H9 (cell line): ENCODE measurements around the gene SIGLEC14. TPM values are rescaled to one million over a fixed set of nuclear protein-coding genes. Genes with fewer than 3 reads are reported as not detected.

Experiments used
- DNase-seq: peaks from one replicate; pipeline ENCODE4 v3.0.0-alpha.2; 2017
- H2AFZ ChIP-seq: one replicate; pipeline ENCODE4 v1.6.1; 2013; ENCODE audit warnings: mild to moderate bottlenecking, low read length, control low read depth, moderate library complexity
- H2AK5ac ChIP-seq: 2 replicates; pipeline ENCODE4 v1.6.1; 2013; ENCODE audit warnings: low read length, control low read depth, mixed read lengths; ENCODE audit not compliant: insufficient read length
- H2BK120ac ChIP-seq: one replicate; pipeline ENCODE4 v1.6.1; 2013; ENCODE audit warnings: low read depth, mild to moderate bottlenecking, low read length, control low read depth, inconsistent platforms; ENCODE audit not compliant: poor library complexity, severe bottlenecking
- H2BK12ac ChIP-seq: 2 replicates; pipeline ENCODE4 v1.6.1; 2013; ENCODE audit warnings: low read length, control low read depth, mixed read lengths, low read depth; ENCODE audit not compliant: insufficient read length
- H2BK15ac ChIP-seq: 2 replicates; pipeline ENCODE4 v1.6.1; 2013; ENCODE audit warnings: low read depth, low read length, control low read depth
- H2BK20ac ChIP-seq: one replicate; pipeline ENCODE4 v1.6.1; 2013; ENCODE audit warnings: low read depth, mild to moderate bottlenecking, low read length, control low read depth, inconsistent platforms; ENCODE audit not compliant: poor library complexity, severe bottlenecking
- H2BK5ac ChIP-seq: 2 replicates; pipeline ENCODE4 v1.6.1; 2013; ENCODE audit warnings: low read length, control low read depth, mixed read lengths; ENCODE audit not compliant: insufficient read length
- H3K14ac ChIP-seq: 2 replicates; pipeline ENCODE4 v1.6.1; 2013; ENCODE audit warnings: low read length, control low read depth; ENCODE audit not compliant: insufficient read depth
- H3K18ac ChIP-seq: 2 replicates; pipeline ENCODE4 v1.6.1; 2013; ENCODE audit warnings: low read depth, mild to moderate bottlenecking, mixed read lengths, low read length, control low read depth; ENCODE audit not compliant: insufficient read length
- H3K23ac ChIP-seq: 2 replicates; pipeline ENCODE4 v1.6.1; 2013; ENCODE audit warnings: low read length, control low read depth, mixed read lengths, low read depth; ENCODE audit not compliant: insufficient read length
- H3K23me2 ChIP-seq: 2 replicates; pipeline ENCODE4 v1.6.1; 2013; ENCODE audit warnings: low read depth, mild to moderate bottlenecking, mixed read lengths, low read length, control low read depth; ENCODE audit not compliant: insufficient read length, poor library complexity, severe bottlenecking
- H3K27ac ChIP-seq: 2 replicates; pipeline ENCODE4 v1.5.1; 2013; ENCODE audit warnings: low read length, control low read depth, mixed read lengths, low read depth; ENCODE audit not compliant: insufficient read length
- H3K27me3 ChIP-seq: 2 replicates; pipeline ENCODE4 v1.6.1; 2013; ENCODE audit warnings: low read length, control low read depth, inconsistent platforms; ENCODE audit not compliant: insufficient read depth
- H3K4ac ChIP-seq: 2 replicates; pipeline ENCODE4 v1.6.1; 2013; ENCODE audit warnings: low read depth, mild to moderate bottlenecking, control low read depth, inconsistent platforms, low read length, moderate library complexity
- H3K4me1 ChIP-seq: 2 replicates; pipeline ENCODE4 v1.6.1; 2013; ENCODE audit warnings: low read length, control low read depth, inconsistent platforms; ENCODE audit not compliant: insufficient read depth
- H3K4me2 ChIP-seq: 2 replicates; pipeline ENCODE4 v1.6.1; 2013; ENCODE audit warnings: low read length, control low read depth, mixed read lengths; ENCODE audit not compliant: insufficient read length, insufficient read depth
- H3K56ac ChIP-seq: 2 replicates; pipeline ENCODE4 v1.6.1; 2013; ENCODE audit warnings: low read depth, mild to moderate bottlenecking, mixed read lengths, low read length, control low read depth; ENCODE audit not compliant: insufficient read length
- H3K79me1 ChIP-seq: 2 replicates; pipeline ENCODE4 v1.6.1; 2013; ENCODE audit warnings: low read depth, mild to moderate bottlenecking, moderate library complexity, low read length, control low read depth, inconsistent platforms; ENCODE audit not compliant: insufficient read depth, poor library complexity, severe bottlenecking
- H3K79me2 ChIP-seq: 2 replicates; pipeline ENCODE4 v1.6.1; 2013; ENCODE audit warnings: low read length, control low read depth, inconsistent platforms; ENCODE audit not compliant: insufficient read depth
- H3K9ac ChIP-seq: 2 replicates; pipeline ENCODE4 v1.6.1; 2013; ENCODE audit warnings: low read length, control low read depth, mixed read lengths; ENCODE audit not compliant: insufficient read length; ENCODE audit errors: extremely low read depth
- H3K9me3 ChIP-seq: one replicate; pipeline ENCODE4 v1.6.1; 2013; ENCODE audit warnings: low read depth, low read length, inconsistent platforms; ENCODE audit not compliant: control insufficient read depth
- H3T11ph ChIP-seq: one replicate; pipeline ENCODE4 v1.6.1; 2013; ENCODE audit warnings: mild to moderate bottlenecking, low read length, control low read depth, inconsistent platforms
- H4K20me1 ChIP-seq: one replicate; pipeline ENCODE4 v1.6.1; 2013; ENCODE audit not compliant: control insufficient read depth, insufficient read length, insufficient read depth
- H4K5ac ChIP-seq: 2 replicates; pipeline ENCODE4 v1.6.1; 2013; ENCODE audit warnings: low read depth, mild to moderate bottlenecking, mixed read lengths, low read length, control low read depth; ENCODE audit not compliant: insufficient read length
- H4K8ac ChIP-seq: replicated peaks from 2 replicates; pipeline ENCODE4 v1.6.1; 2013; ENCODE audit warnings: low read length, control low read depth, mixed read lengths, low read depth; ENCODE audit not compliant: insufficient read length
- H4K91ac ChIP-seq: 2 replicates; pipeline ENCODE4 v1.6.1; 2013; ENCODE audit warnings: low read depth, mild to moderate bottlenecking, moderate library complexity, mixed read lengths, low read length, control low read depth; ENCODE audit not compliant: insufficient read length
- H3K27ac Mint-ChIP-seq, 3 experiments: 2 replicates in 2 of 3; 3 replicates in 1 of 3; pipeline ENCODE4 v1.8.0; 2020 to 2021; ENCODE audit warnings: mixed read lengths in 3 of 3, mild to moderate bottlenecking in 1 of 3, moderate library complexity in 1 of 3
- H3K27me3 Mint-ChIP-seq: 2 replicates; pipeline ENCODE4 v1.8.0; 2021; ENCODE audit warnings: low read depth, mild to moderate bottlenecking, moderate library complexity, mixed read lengths
- H3K36me3 Mint-ChIP-seq, 3 experiments: 2 replicates in 2 of 3; 3 replicates in 1 of 3; pipeline ENCODE4 v1.8.0; 2020 to 2021; ENCODE audit warnings: low read depth in 3 of 3, mixed read lengths in 3 of 3; ENCODE audit not compliant: insufficient read depth in 1 of 3
- H3K4me1 Mint-ChIP-seq, 2 experiments: 2 replicates each; pipeline ENCODE4 v1.8.0; 2020; ENCODE audit warnings: mixed read lengths in 2 of 2
- H3K4me3 Mint-ChIP-seq, 2 experiments: 2 replicates in 1 of 2; 3 replicates in 1 of 2; pipeline ENCODE4 v1.8.0; 2020 to 2021; ENCODE audit warnings: mild to moderate bottlenecking in 2 of 2, mixed read lengths in 2 of 2, moderate library complexity in 1 of 2
- H3K9me3 Mint-ChIP-seq, 2 experiments: 2 replicates in 1 of 2; 3 replicates in 1 of 2; pipeline ENCODE4 v1.8.0; 2020; ENCODE audit warnings: mild to moderate bottlenecking in 2 of 2, mixed read lengths in 2 of 2, moderate library complexity in 1 of 2
- CTCF ChIP-seq: fragments of 200-600 bp; sonication (generic); conservative IDR thresholded peaks from 3 replicates; pipeline ENCODE4 v1.8.0; 2021; ENCODE audit warnings: antibody characterized with exemption, mild to moderate bottlenecking
- WGBS: extraction: QIAGEN DNeasy Blood & Tissue Kit; methylation state at CpG from one replicate; pipeline ENCODE4 v1.1.7; 2013; ENCODE audit warnings: missing lambda C conversion rate, low lambda C conversion rate, mixed read lengths; ENCODE audit not compliant: insufficient read length; ENCODE audit errors: extremely low coverage; 5-methylcytosine and 5-hydroxymethylcytosine counted together
- total RNA-seq: library from RNA; stranded (reverse); gene quantifications from 2 replicates; pipeline ENCODE4 v1.2.1, GENCODE V29; 2021

Gene SIGLEC14
- total RNA-seq, 1 experiment from 2014 or later = not detected

- H2BK20ac ChIP-seq = no peak overlapping the region
- no peak overlapping the region for H3K23ac ChIP-seq
These were observed 21.6 kb upstream of the SIGLEC14 start for GRCh38 chr19:51668216-51668615.

More at GRCh38 chr19:51668216-51668615, 21.6 kb upstream of the SIGLEC14 start:
- H2BK120ac ChIP-seq = no peak overlapping the region
- no peaks in the 10 kb centered on the region for H4K20me1 ChIP-seq
- no peaks in the 10 kb centered on the region for H3K4me1 Mint-ChIP-seq
- no peak overlapping the region for H2BK12ac ChIP-seq
- no peak overlapping the region for H3K4ac ChIP-seq
- no peaks in the 10 kb centered on the region for H3K9me3 ChIP-seq
- H3K18ac ChIP-seq = no peak overlapping the region
- H3K56ac ChIP-seq = no peak overlapping the region
- H3K79me1 ChIP-seq = no peaks in the 10 kb centered on the region
- no peak overlapping the region for H3K27ac ChIP-seq
- no peaks in the 10 kb centered on the region for H3K23me2 ChIP-seq
- no peaks in the 10 kb centered on the region for H3K27me3 ChIP-seq
- H2AFZ ChIP-seq = no peak overlapping the region
- H3T11ph ChIP-seq = no peak overlapping the region
- no peaks in the 10 kb centered on the region for H3K79me2 ChIP-seq
- no peak overlapping the region for H3K4me2 ChIP-seq
- H3K4me1 ChIP-seq = no peaks in the 10 kb centered on the region
- H3K4me3 Mint-ChIP-seq = no peak overlapping the region
- H2AK5ac ChIP-seq = no peak overlapping the region
- no peaks in the 10 kb centered on the region for H3K36me3 Mint-ChIP-seq
- no peak for TF ChIP-seq CTCF
- H3K9ac ChIP-seq = no peak overlapping the region
- no peak overlapping the region for H3K27ac Mint-ChIP-seq
- no peak overlapping the region for H4K8ac ChIP-seq
- peaks cover 26 to 54% of the 10 kb centered on the region in 2 experiments for H3K9me3 Mint-ChIP-seq
- H3K27me3 Mint-ChIP-seq = peaks cover 30% of the 10 kb centered on the region
- H2BK15ac ChIP-seq = no peak overlapping the region
- no peak for DNase-seq
- no peak overlapping the region for H2BK5ac ChIP-seq
- H4K91ac ChIP-seq = no peak overlapping the region
- WGBS = no CpG with 5 or more reads among the region's 3 CpGs
- no peak overlapping the region for H3K14ac ChIP-seq
- H4K5ac ChIP-seq = no peak overlapping the region
